Transverse colon (tissue), 3 donors: ENCODE data around the gene FIP1L1.

Source experiments
- CTCF ChIP-seq, 5 experiments: fragments of 200-600 bp in 3 of 5; fragments of 450-650 bp in 2 of 5; sonication (generic) in 3 of 5; IDR thresholded peaks; 1 replicate in 2 of 5; 2 replicates in 3 of 5; pipeline ENCODE4 v1.5.1; 2016 to 2017; ENCODE audit warnings: antibody characterized with exemption in 5 of 5, inconsistent platforms in 3 of 5, mild to moderate bottlenecking in 2 of 5, moderate library complexity in 1 of 5
- EP300 ChIP-seq: sonication (generic); formaldehyde crosslinking; IDR thresholded peaks from one replicate; pipeline ENCODE4 v1.6.1; 2017; ENCODE audit warnings: antibody characterized with exemption, low read depth

GRCh38 chr4:53432528-53433424, 55.3 kb downstream of the FIP1L1 start:
- TF ChIP-seq EP300 (no peak), CTCF (IDR thresholded peaks at IDR 0.05) (no peak)
